Endothelial cell (in vitro differentiated cells): Measurements from ENCODE around the gene TREML4. TPM values are rescaled to one million over a fixed set of nuclear protein-coding genes. Genes with fewer than 3 reads are reported as not detected.
"Not testable (repeated sequence)": the region's sequence is repeated elsewhere in the genome, so short reads cannot be mapped to it uniquely, and the experiment has no call there.

ENCODE experiments used
- DNase-seq: peaks from one replicate; pipeline ENCODE4 v3.0.0; 2021; ENCODE audit warnings: low spot score
- H3K27ac Mint-ChIP-seq: one replicate; pipeline ENCODE4 v1.8.0; 2021; ENCODE audit warnings: mixed read lengths, inconsistent platforms; ENCODE audit not compliant: unreplicated experiment
- H3K27me3 Mint-ChIP-seq: one replicate; pipeline ENCODE4 v1.8.0; 2021; ENCODE audit warnings: mild to moderate bottlenecking, moderate library complexity, mixed read lengths, inconsistent platforms; ENCODE audit not compliant: unreplicated experiment
- H3K36me3 Mint-ChIP-seq: one replicate; pipeline ENCODE4 v1.8.0; 2021; ENCODE audit warnings: mild to moderate bottlenecking, low read depth, mixed read lengths, inconsistent platforms; ENCODE audit not compliant: unreplicated experiment
- H3K4me1 Mint-ChIP-seq: one replicate; pipeline ENCODE4 v1.8.0; 2021; ENCODE audit warnings: mild to moderate bottlenecking, mixed read lengths, inconsistent platforms; ENCODE audit not compliant: unreplicated experiment
- H3K4me3 Mint-ChIP-seq: one replicate; pipeline ENCODE4 v1.8.0; 2021; ENCODE audit warnings: mild to moderate bottlenecking, mixed read lengths, inconsistent platforms; ENCODE audit not compliant: unreplicated experiment
- H3K9me3 Mint-ChIP-seq: one replicate; pipeline ENCODE4 v1.8.0; 2021; ENCODE audit warnings: mixed read lengths, inconsistent platforms; ENCODE audit not compliant: unreplicated experiment
- total RNA-seq: library from RNA; stranded (reverse); fragmentation: NEBNext Ultra II Directional; extraction: Animal tissue kit (Norgen Biotek cat#: 25700); gene quantifications from one replicate; pipeline ENCODE4 v1.2.1, GENCODE V29; 2021; ENCODE audit not compliant: unreplicated experiment
- TF ChIP-seq, protein P1 (sequence below): fragments of 200-600 bp; sonication (generic); IDR thresholded peaks from one replicate; pipeline ENCODE4 v1.5.0; 2021; ENCODE audit warnings: antibody characterized with exemption; ENCODE audit not compliant: unreplicated experiment

TREML4 gene
- total RNA-seq, 1 donor from 2014 or later, result 0.15 TPM

- H3K4me1 Mint-ChIP-seq, result peaks cover 15% of the 10 kb centered on the region
- no peak overlapping the region for H3K4me3 Mint-ChIP-seq
- TF ChIP-seq, protein P1, sequence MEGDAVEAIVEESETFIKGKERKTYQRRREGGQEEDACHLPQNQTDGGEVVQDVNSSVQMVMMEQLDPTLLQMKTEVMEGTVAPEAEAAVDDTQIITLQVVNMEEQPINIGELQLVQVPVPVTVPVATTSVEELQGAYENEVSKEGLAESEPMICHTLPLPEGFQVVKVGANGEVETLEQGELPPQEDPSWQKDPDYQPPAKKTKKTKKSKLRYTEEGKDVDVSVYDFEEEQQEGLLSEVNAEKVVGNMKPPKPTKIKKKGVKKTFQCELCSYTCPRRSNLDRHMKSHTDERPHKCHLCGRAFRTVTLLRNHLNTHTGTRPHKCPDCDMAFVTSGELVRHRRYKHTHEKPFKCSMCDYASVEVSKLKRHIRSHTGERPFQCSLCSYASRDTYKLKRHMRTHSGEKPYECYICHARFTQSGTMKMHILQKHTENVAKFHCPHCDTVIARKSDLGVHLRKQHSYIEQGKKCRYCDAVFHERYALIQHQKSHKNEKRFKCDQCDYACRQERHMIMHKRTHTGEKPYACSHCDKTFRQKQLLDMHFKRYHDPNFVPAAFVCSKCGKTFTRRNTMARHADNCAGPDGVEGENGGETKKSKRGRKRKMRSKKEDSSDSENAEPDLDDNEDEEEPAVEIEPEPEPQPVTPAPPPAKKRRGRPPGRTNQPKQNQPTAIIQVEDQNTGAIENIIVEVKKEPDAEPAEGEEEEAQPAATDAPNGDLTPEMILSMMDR, result no peak
- H3K9me3 Mint-ChIP-seq, result no peaks in the 10 kb centered on the region
- DNase-seq, result no peak
- no peaks in the 10 kb centered on the region for H3K27me3 Mint-ChIP-seq
- no peaks in the 10 kb centered on the region for H3K36me3 Mint-ChIP-seq
- no peak overlapping the region for H3K27ac Mint-ChIP-seq
Observed at GRCh38 chr6:41236276-41236675, 8.1 kb downstream of the TREML4 start.

DNA sequence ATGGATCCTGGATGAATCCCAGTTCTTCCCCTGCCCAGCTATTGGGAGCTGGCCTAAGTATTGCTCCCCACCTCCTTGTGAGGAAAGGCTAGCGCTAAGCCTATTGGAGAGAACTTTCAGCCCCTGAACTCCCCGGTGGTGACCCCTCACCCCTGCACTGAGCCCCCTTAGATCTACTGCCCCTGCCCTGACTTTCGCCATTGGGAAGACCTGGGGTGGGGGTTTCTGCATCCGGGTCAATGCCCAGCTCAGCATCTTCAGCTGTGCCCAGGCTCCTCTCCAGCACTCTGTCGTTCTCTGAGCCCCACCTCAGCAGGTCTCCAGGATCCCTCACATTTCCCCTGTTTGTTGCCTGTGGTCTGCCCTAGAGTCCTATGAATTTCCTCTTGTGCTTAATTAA, 9.0 kb downstream of the TREML4 start:
- Mint-ChIP-seq H3K27me3 (no peaks in the 10 kb centered on the region), H3K4me3 (no peak overlapping the region), H3K36me3 (no peaks in the 10 kb centered on the region), H3K9me3 (peaks cover 3% of the 10 kb centered on the region), H3K27ac (peak overlapping the region; percentile 50), H3K4me1 (peaks cover 20% of the 10 kb centered on the region)
- no peak for DNase-seq
- TF ChIP-seq, protein P1, result no peak

- H3K4me1 Mint-ChIP-seq, result peaks cover 20% of the 10 kb centered on the region
- TF ChIP-seq, protein P1, result no peak
- H3K36me3 Mint-ChIP-seq, result no peaks in the 10 kb centered on the region
- H3K4me3 Mint-ChIP-seq, result peak overlapping the region; percentile 48
- no peaks in the 10 kb centered on the region for H3K27me3 Mint-ChIP-seq
- no peak overlapping the region for H3K27ac Mint-ChIP-seq
- peak; percentile 34 for DNase-seq
- H3K9me3 Mint-ChIP-seq, result peaks cover 3% of the 10 kb centered on the region
Observed at GRCh38 chr6:41239467-41240159, 11.5 kb downstream of the TREML4 start.

DNA sequence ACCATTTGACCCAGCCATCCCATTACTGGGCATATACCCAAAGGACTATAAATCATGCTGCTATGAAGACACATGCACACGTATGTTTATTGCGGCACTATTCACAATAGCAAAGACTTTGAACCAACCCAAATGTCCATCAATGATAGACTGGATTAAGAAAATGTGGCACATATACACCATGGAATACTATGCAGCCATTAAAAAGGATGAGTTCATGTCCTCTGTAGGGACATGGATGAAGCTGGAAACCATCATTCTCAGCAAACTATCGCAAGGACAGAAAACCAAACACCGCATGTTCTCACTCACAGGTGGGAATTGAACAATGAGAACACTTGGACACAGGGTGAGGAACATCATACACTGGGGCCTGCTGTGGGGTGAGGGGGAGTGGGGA, 18.4 kb downstream of the TREML4 start:
- not testable (repeated sequence) for H3K27me3 Mint-ChIP-seq, H3K9me3 Mint-ChIP-seq, H3K4me3 Mint-ChIP-seq, DNase-seq, H3K36me3 Mint-ChIP-seq, H3K4me1 Mint-ChIP-seq, H3K27ac Mint-ChIP-seq

DNA sequence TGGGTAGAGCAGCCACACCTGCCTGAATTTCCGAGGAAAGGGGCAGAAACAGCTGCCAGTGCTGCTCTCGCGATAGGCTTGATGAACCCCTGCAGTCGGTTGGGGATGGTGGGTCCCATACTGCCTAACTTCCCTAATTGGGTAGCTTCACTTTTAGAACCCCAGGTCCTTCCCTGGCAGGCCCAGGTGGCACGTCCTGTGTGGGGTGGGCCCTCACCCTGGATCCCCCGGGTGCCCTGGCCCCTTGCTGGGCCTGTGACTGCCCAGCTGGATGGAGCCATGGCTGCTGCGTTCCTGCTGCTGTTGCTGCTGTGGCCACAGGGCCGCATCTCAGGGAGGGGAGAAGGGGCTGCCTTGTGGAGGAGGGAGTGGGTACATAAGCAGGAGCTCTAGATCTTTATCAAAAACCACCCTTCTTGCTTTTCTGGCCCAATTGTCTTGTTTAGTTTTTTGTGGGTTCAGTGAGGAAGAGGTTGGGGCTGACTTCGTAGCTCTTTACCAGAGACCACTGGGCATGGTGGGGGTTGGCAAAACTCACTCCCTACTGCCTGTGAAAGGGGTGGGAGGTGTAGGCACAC, 19.2 kb downstream of the TREML4 start:
- Mint-ChIP-seq H3K9me3 (no peaks in the 10 kb centered on the region), H3K4me1 (no peaks in the 10 kb centered on the region), H3K4me3 (no peak overlapping the region), H3K27me3 (no peaks in the 10 kb centered on the region), H3K27ac (no peak overlapping the region), H3K36me3 (no peaks in the 10 kb centered on the region)
- TF ChIP-seq, protein P1, result no peak
- DNase-seq, result no peak
